GM19328 (cell line): ENCODE results near the gene OR52A5.

Experiments
- ATAC-seq: cut with Tn5 transposase; IDR thresholded peaks from one replicate; pipeline ENCODE4 v1.9.1; 2021; ENCODE audit warnings: mild to moderate bottlenecking, moderate library complexity; ENCODE audit not compliant: unreplicated experiment

Gene OR52A5

GRCh38 chr11:5117588-5117987 lies 20.6 kb downstream of the OR52A5 start:
- ATAC-seq: no peak

DNA sequence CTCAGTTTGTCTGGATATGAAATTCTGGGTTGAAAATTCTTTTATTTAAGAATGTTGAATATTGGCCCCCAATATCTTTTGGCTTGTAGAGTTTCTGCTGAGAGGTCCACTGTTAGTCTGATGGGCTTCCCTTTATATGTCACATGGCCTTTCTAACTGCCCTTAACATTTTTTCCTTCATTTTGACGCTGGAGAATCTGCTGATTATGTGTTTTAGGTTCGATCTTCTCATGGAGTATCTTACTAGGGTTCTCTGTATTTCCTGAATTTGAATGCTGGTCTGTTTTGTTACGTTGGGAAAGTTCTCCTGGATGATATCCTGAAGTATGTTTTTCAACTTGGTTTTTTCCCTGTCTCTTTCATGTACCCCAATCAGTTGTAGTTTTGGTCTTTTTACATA lies 22.8 kb downstream of the OR52A5 start:
- ATAC-seq: no peak

- no peak for ATAC-seq
These were observed 30.9 kb downstream of the OR52A5 start for GRCh38 chr11:5107285-5107684.

DNA sequence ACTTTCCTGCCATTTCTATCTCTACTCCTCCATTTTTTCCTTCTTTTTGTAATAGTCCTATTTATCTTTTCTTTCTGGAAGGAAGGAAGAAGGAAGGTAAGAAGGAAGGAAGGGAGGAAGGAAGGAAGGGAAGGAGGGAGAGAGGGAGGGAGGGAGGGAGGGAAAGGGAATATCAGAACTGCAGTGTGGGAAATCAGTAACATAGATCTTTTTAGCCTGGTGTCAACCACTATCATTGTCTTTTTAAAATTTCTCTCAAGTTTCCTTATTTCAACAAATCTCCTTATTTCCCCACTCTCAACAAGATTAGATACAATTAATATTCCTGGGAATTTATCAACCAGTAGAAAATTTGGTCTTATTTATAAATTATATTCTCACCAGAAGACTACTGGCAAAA lies 35.1 kb downstream of the OR52A5 start:
- ATAC-seq: no peak

DNA sequence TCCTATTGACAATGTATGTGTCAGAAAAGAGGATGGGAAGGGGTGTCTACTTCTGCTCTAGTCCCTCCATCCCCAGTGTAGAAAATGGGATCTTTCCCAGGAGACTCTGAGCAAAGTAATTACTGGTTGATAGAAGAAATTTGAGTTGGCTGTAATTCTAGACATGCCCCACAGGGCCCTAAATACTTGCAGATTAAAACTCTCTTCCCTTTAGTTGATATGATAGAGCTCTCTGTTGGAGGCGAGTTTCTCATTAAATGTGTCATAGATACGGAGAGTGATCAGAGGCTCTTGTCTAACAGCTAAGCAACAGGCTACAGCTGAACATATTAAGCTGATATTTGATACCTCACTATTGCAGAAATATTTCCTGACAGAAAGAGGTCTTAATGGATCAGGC lies 35.9 kb downstream of the OR52A5 start:
- no peak for ATAC-seq

GRCh38 chr11:5096011-5096410 lies 42.1 kb downstream of the OR52A5 start:
- ATAC-seq: no peak

DNA sequence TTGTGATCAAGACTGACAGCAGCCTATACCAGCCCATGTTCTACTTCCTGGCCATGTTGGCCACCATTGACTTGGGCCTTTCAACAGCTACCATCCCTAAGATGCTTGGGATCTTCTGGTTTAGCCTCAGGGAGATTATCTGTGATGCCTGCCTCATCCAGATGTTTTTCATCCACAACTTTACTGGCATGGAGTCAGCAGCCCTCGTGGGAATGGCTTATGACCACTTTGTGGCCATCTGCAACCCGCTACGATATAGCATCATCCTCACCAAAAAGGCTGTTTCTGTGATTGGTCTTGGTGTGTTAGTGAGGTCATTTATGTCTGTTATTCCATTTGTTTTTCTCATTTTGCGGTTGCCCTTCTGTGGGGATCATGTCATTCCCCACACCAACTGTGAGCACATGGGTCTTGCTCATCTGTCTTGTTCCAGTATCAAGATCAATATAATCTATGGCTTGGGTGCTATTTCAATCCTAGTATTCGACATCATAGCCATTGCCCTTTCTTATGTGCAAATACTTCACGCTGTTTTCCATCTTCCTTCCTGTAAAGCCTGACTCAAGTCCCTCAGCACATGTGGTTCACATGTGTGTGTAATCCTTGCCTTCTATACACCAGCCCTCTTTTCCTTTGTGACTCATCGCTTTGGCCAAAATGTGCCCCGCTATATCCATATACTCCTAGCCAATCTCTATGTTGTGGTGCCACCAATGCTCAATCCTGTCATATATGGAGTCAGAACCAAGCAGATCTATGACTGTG lies 45.2 kb downstream of the OR52A5 start:
- no peak for ATAC-seq

GRCh38 chr11:5090668-5091067 lies 47.5 kb downstream of the OR52A5 start:
- no peak for ATAC-seq

- ATAC-seq: no peak
These were observed 49.6 kb downstream of the OR52A5 start for GRCh38 chr11:5088556-5088955.

GRCh38 chr11:5083602-5084001 lies 54.6 kb downstream of the OR52A5 start:
- ATAC-seq: no peak

GRCh38 chr11:5081405-5081804 lies 56.8 kb downstream of the OR52A5 start:
- ATAC-seq: no peak
